OCI-LY1 (cell line): ENCODE results near the gene FRAS1.

Experiments
- CTCF ChIP-seq: fragments of 200-600 bp; sonication (generic), shearing (Covaris generic); IDR thresholded peaks from 2 replicates; pipeline ENCODE4 v1.5.1; 2017; ENCODE audit warnings: mild to moderate bottlenecking, antibody characterized with exemption, low read length, moderate library complexity, mixed read lengths
- EZH2 ChIP-seq: fragments of 200-600 bp; sonication (generic), shearing (Covaris generic); IDR thresholded peaks from 2 replicates; pipeline ENCODE4 v1.8.0; 2017; ENCODE audit warnings: borderline replicate concordance, mixed run types, mild to moderate bottlenecking, antibody characterized with exemption, low read length, moderate library complexity, mixed read lengths

GRCh38 chr4:78226279-78226678, 169.2 kb downstream of the FRAS1 start:
- TF ChIP-seq CTCF (no peak), EZH2 (no peak)
